MV-4-11 (cell line): ENCODE data around the gene GNG7.
"Not testable (repeated sequence)": the region's sequence is repeated elsewhere in the genome, so short reads cannot be mapped to it uniquely, and the experiment has no call there.

Experiments
- DNase-seq: peaks from one replicate; lab custom pipeline; 2025; lab: John Stamatoyannopoulos, UW

The GNG7 gene

DNA sequence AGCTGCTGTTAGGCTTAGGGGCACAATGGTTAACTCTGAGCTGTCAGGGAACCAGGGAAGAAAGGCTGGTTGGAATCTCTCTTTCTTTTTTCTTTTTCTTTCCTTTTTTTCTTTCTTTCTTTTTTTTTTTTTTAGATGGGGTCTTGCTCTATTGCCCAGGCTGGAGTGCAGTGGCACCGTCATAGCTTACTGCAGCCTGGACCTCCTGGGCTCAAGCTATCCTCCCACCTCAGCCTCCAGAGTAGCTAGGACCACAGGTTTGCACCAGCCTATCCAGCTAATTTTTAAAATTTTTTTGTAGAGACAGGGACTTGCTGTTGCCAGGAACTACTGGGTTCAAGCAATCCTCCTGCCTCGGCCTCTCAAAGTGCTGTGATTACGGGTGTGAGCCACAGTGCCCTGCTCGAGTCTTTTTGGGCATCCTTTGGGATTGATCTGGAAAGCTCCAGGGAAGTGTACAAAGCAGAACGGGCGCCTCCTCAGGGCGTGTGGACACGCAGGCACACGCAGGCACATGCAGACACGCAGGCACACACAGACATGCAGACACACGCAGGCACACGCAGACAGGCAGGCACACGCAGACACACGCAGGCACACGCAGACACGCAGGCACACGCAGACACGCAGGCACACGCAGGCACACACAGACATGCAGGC, 127.4 kb downstream of the GNG7 start:
- DNase-seq = no peak

DNA sequence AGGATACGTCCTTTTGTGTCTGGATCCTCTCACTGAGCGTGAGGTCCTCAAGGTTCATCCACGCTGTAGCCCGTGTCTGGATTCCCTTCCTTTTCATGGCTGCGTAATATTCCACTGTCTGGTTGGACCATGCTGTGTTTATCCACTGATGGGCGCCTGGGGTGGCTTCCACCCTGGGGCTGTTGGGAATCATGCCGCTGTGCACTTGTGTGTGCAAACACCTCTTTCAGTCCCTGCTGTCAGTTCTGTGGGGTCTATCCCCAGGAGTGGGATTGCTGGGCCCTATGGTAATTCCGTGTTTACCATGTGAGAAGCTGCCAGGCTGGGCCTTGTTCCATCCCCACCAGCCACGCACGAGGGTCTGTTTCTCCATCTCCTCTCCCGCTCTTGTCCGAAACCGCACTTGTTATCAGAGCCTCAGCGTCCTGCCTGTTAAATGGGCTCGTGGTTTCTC, 128.0 kb downstream of the GNG7 start:
- DNase-seq = no peak

DNA sequence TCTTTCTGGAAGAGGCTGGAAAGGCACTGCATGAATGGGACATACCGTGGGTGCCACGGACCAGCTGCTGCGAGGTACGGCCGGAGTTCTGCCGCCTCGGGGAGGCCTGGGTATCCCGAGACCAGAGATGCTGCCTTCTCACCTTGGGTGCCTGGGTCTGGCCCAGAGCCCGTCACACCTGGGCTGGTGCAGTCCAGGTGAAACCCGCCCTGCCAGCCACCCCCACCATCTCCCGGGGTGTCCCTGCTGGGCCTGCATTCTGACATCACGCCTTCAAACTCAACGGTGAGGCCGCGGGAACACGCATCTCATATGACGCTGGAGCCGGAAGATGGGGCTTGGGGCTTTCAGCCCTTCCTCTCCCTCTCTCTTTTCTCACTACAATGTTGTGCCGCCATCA, 128.6 kb downstream of the GNG7 start:
- DNase-seq = no peak

DNA sequence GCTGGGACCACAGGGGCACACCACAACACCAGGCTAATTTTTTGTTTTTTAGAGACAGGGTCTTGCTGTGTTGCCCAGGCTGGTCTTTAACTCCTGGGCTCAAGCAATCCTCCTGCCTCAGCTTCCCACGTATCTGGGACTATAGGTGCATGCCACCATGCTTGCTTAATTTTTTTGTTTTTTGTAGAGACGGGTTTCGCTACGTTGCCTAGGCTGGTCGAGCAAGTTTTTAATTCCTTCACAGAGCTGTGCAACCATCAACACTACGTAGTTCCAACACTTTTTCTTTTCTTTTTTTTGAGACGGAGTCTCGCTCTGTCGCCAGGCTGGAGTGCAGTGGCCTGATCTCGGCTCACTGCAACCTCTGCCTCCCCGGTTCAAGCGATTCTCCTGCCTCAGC, 130.3 kb downstream of the GNG7 start:
- not testable (repeated sequence) for DNase-seq

DNA sequence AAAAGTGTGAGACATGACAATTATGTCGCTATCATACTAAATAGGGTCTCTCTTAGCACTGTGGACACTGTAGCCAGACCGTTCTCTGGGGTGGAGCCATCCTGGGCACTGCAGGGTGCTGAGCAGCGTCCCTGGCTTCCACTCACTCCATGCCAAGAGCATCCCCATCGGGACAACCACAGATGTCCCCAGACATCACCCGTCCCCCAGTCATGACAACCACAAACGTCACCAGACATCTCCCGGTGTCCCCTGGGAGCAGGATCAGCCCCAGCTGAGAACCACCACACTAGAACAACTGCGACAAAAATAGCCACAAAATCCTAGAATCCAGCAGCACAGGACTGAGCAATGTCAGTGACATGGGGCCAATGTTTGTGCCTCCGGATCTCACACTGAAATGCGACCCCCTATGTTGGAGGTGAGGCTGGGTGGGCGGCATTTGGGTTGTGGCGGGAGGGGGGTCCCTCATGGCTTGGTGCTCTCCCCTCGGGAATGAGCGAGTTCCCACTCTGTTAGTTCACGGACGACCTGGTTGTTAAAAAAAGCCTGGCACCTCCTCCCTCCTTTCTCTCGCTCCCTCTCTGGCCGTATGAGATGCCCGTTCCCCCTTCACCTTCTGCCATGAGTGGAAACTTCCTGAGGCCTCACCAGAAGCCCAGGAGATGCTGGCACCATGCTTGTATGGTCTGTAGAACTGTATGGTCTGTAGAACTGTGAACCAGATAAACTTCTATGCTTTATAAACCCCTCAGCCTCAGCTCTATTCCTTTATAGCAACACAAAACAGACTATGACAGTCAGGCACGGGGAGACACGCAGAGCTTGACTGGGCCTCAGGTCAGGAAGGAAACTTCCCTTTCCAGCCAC, 132.7 kb downstream of the GNG7 start:
- DNase-seq = no peak

DNA sequence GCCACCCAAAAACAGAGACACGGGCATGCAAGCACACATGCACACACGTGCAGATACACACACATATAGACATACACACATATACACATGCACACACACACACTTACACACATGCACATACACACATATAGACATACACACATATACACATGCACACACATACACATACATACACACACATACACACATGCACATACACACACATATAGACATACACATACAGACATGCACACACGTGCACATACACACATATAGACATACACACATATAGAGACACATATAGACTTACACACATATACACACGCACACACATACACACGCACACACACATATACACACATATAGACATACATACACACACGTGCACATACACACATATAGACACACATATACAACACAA, 134.5 kb downstream of the GNG7 start:
- DNase-seq = no peak

DNA sequence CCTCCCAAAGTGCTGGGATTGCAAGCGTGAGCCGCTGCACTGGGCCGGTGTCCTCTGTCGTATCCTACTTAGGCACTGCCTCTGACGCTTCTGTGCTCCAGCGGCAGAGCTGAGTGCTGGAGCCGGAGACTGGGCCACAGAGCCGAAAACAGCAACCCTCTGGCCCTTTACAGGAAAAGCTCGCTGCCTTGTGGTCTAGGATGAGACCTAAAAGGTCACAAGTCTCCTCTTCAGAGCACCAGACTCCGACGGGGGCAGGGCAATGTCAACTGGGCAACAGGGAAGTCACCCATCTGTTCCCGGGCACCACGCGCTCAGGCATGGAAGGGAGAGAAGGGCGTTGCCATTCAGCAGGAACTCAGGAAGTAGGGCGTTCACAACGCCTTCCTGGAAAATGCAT, 134.9 kb downstream of the GNG7 start:
- DNase-seq = peak; percentile 95

DNA sequence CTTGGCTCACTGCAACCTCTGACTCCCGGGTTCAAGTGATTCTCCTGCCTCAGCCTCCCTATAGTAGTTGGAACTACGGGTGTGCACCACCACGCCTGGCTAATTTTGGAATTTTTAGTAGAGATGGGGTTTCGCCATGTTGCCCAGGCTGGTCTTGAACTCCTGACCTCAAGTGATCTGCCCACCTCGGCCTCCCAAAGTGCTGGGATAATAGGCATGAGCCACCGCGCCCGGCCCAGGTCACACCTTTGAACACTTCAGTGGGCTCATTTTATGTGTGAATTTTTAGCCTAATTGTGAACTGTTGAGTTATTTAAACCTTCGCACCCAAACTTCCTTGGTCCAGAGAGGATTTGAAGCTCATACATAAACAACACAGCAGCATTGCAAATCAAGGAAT, 138.9 kb downstream of the GNG7 start:
- not testable (repeated sequence) for DNase-seq

DNA sequence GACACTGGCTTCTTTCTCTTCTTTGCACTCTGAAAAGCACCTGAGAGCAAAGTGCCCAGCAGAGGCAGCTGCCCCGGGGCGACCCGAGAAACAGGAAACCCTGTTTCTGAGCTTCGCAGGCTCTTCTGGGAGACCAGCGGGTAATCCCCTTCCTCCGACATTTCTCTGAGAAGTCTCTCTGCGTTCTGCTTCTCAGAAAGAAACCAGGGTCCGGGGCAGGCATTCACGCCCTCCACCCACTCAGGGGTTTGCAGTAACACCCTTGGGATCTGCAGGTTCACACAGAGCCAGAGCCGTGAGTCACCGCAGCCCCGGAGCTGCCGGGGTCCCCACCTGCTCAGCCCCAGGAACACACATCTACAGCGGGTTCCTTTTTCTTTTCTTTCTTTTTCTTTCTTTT, 140.6 kb downstream of the GNG7 start:
- no peak for DNase-seq

DNA sequence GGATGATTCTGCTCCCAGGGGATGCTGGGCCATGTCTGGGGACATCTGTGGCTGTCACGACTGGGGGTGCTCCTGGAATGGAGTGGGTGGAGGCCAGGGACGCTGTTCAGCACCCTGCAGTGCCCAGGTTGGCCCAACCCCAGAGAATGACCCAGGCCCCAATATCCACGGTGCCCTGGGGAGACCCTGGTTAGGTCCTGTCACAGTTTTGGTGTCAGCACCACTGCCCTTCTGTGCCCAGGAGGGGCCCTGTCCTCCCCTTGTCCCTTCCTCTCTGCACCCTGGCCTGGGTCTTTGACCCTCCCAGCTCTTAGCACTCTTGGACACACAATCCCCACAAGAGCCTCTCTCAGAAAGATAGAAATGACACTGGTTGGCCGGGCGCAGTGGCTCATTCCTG, 141.3 kb downstream of the GNG7 start:
- no peak for DNase-seq

DNA sequence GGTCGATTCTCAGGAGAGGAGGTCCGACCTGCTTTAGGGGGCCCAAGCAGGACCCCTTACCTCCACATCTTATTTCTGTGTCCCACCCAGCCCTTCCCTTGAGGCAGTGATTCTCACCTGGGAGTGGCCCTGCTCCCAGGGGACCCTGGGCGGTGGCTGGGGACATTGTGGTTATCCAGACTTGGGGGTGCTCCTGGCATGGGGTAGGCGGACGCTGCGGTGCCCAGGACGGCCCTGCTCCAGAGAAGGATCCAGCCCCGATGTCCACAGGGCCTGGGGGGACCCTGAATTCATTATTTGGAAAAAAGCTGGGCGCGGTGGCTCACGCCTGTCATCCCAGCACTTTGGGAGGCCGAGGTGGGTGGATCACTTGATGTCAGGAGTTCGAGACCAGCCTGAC, 142.1 kb downstream of the GNG7 start:
- no peak for DNase-seq

DNA sequence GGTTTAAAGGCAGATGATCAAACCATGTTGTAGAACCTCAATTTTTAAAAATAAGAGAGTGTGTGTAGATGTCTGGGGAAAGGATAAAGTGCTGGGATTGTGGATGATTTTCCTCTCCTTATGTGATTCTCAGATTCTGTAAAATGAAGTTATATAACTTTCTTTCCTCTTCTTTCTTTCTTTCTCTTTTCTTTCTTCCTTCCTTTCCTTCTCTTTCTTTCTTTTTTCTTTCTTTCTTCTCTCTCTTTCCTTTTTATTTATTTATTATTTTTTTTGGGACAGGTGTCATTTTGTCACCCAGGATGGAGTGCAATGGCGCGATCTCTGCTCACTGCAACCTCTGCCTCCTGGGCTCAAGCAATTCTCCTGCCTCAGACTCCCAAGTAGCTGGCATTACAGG, 144.0 kb downstream of the GNG7 start:
- DNase-seq = no peak

DNA sequence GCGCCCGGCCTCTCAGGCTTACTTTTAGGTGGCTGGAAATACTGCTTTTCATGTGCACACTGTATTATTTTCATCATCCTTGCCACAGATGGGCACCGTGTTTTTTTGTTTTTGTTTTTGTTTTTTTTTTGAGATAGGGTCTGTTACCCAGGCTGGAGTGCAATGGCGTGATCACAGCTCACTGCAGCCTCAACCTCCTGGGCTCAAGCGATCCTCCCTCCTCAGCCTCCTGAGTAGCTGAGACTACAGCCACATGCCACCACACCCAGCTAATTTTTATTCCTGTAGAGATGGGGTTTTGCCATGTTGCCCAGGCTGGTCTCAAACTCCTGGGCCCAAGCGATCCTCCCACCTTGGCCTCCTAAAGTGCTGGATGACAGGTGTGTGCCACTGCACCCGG, 144.4 kb downstream of the GNG7 start:
- not testable (repeated sequence) for DNase-seq

DNA sequence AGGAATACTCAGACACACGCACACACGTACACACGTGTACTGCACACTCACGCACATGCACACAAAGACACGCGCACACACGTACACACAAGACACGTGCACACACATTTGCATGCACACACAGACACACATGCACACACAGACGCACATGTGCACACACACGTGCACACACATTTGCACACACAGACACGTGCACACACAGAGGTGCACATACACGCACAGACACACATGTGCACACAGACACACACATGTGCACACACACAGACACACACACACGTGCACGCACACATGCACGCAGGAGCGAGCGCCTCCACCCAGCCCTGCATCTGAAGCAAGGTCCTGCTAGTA, 145.4 kb downstream of the GNG7 start:
- no peak for DNase-seq

DNA sequence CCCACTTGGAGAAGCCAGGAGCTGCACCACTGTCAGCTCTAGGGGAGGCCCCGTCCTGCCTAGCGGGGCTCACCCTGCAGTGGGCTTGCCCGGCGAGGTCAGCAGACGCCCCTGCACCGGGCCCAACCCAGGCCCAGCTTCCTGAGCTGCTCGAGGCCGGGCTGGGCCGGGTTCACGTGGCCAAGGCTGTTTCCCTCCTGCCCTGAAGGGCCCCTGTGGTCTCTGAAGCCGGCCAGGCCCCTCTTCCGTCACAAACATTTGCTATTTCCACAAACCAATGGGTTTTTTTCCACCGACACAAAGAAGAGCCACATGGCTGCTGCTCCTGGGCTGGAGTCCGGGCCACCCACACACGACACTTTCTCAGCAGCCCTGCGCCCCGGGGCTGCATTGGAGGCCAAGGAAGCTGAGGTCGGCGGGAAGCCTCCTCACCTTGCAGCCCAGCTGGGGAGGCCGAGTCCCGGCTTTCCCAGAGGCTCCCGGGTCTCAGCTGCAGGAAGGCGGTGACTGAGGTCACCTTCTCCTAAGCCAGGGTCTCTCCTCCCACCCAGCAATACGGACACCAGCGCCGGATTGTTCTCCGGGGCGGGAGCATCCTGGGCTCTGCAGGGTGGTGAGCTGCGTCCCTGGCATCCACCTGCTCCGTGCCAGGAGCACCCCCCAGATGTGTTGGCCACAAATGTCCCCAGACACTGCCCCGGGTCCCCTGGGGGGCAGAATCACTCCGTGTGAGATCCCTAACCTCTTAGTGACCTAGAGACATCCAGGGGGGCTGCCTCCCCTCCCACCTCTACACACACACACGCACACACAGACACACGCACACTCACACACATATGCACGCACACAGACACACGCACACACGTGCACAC, 146.0 kb downstream of the GNG7 start:
- no peak for DNase-seq

DNA sequence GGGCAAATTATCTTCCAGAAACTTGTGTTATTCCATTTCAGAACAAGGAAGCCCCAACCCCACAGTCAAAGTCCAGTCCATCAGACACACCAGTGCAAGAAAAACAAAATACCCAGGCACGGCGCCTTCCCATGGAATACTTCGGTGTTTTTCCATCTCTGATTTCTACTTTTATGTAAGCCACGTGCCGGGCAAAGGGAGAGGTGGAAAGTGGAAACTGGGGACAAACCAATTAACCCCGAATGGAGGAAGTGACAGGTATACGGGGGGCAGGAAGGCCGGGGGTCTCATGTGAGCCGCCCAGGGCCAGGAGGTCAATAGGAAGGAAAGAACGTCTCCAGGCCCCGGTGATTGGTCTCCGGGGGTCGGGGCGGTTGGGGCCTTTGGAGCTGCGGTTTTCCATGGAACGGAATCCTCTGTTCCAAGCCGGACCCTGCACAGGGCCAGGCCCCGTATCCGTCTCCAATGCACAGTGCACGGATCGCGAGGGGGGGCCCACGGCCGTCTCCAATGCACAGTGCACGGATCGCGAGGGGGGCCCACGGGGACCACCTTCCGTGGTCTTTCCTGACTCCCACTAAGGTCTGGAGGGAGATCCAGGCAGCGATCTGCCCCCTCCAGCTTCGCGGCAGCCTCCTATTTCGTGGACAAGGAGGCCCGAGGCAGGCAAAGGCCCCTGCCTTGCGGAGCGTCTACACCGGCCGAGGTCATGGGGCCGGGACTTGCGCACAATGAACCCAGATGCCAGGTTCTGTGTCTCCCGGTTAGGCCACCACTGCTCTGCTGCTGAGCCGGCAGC, 146.9 kb downstream of the GNG7 start:
- DNase-seq = no peak

DNA sequence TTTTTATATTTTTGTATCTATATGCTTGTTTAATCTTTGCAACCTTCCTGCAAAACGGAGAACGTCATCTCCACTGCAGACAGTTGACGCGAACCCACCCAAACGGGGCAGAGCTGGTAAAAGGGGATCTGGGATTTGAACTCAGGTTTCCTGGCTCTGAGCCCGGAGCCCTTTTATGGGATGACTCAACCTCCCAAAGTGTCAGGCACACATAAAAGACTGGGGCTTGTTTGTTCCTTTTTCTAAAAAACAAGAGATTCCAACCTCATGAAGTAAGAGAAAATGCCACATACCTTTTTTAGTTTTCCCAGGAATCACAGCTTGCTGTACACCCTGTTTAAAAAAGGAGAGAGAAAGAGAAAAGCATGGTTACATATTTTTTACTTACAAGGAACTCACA, 147.6 kb downstream of the GNG7 start:
- peak; percentile 77 for DNase-seq

DNA sequence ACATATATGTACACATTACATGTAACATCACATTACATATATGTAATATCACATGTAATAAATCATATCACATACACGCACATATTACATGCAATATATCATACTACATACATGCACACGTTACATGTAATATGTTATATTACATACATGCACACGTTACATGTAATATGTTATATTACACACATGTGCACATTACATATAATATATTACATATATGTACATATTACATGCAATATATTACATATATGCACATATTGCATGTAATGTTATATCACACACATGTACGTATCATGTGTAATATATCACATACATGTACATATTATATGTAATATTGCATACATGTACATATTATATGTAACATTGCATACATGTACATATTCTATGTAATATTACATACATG, 149.0 kb downstream of the GNG7 start:
- no peak for DNase-seq

DNA sequence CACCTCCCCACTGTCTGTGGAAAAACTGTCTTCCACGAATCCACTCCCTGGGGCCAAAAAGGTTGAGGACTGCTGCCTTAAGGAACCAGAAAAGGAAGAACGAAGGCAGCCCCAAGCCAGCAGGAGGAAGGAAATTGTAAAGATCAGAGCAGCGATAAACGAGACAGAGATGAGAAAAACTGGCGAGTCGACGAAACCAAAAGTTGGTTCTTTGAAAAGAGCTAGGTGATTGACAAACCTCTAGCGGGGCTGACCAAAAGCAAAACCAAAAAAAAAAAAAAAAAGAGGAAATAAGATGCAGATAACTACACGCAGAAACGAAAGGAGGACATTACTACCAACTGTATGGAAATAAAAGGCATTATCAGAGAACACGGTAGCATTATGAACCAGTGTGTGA, 149.6 kb downstream of the GNG7 start:
- peak; percentile 98 for DNase-seq

DNA sequence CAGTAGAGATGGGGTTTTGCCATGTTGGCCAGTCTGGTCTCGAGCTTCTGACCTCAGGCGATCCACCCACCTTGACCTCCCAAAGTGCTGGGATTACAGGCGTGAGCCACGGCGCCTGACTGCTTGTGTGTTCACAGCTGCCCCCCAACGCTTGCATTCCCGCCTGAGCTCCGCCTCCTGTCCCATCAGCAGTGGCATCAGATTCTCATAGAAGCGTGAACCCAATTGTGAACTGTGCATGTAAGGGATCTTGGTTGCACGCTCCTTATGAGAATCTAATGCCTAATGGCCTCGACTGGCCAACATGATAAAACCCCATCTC, 150.7 kb downstream of the GNG7 start:
- DNase-seq = no peak

DNA sequence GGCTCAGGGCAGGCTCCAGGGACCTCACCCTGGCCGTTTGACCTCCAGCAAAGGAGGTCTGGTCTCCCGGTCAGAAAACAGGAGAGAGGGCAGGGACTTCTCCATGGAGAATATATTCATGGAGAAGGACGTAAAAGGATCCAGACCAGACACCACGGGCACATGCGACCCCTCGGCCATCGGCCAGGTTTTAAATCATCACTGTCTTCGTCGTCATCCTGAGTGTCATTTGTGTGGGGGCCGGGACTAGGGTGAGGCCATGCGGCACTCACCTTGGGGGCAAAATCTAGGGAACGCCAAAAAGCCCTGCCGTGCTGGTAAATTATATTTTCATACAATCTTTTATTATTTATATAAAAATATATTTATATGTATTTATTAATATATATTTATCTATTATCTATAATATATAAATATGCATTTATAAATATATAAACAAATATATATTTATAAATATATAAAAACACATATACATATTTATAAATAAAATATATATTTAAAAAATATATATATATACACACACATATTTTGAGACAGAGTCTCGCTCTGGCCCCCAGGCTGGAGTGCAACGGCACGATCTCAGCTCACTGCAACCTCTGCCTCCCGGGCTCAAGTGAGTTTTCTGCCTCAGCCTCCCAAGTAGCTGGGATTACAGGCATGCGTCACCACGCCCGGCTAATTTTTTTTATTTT, 151.2 kb downstream of the GNG7 start:
- DNase-seq = no peak
